Esophagus squamous epithelium (tissue), 5 donors: Measurements from ENCODE around the gene QRICH1. TPM values are rescaled to one million over a fixed set of nuclear protein-coding genes. Genes with fewer than 3 reads are reported as not detected.

Source experiments
- DNase-seq: peaks from one replicate; lab custom pipeline; 2025; lab: John Stamatoyannopoulos, UW
- H3K27ac ChIP-seq, 4 donors: fragments of 200-600 bp; sonication (generic); one replicate each; pipeline ENCODE4 v1.5.1; 2016 to 2019; ENCODE audit warnings: mild to moderate bottlenecking in 1 of 4
- H3K27me3 ChIP-seq, 4 donors: fragments of 200-600 bp; sonication (generic); 1 replicate in 3 of 4; 2 replicates in 1 of 4; pipeline versions ENCODE4 v1.5.1 to v1.6.0; 2017 to 2021; ENCODE audit warnings: antibody characterized with exemption in 1 of 4
- H3K36me3 ChIP-seq, 3 donors: fragments of 200-600 bp; sonication (generic); one replicate each; pipeline ENCODE4 v1.5.1; 2016 to 2019
- H3K4me1 ChIP-seq, 3 donors: fragments of 200-600 bp; sonication (generic); one replicate each; pipeline ENCODE4 v1.5.1; 2017 to 2019
- H3K4me3 ChIP-seq, 4 donors: fragments of 200-600 bp; sonication (generic); 1 replicate in 3 of 4; 2 replicates in 1 of 4; pipeline ENCODE4 v1.5.1; 2016 to 2019; ENCODE audit warnings: mild to moderate bottlenecking in 2 of 4, moderate library complexity in 1 of 4
- H3K9me3 ChIP-seq, 3 donors: fragments of 200-600 bp; sonication (generic); one replicate each; pipeline ENCODE4 v1.5.1; 2016 to 2019
- POLR2A ChIP-seq, 4 donors: fragments of 450-650 bp; IDR thresholded peaks; one replicate each; pipeline ENCODE4 v1.6.1; 2017; ENCODE audit warnings: antibody characterized with exemption in 4 of 4, mild to moderate bottlenecking in 4 of 4, moderate library complexity in 3 of 4
- WGBS, 2 donors: methylation state at CpG; one replicate each; pipeline ENCODE4 v1.1.5; 2018; 5-methylcytosine and 5-hydroxymethylcytosine counted together
- intact Hi-C: fragments of 100-400 bp; cut with DNase I; formaldehyde crosslinking; loops from one replicate; pipeline ENCODE4 v1.15.0; 2022
- total RNA-seq, 4 donors: library from RNA; depleted of rRNA; stranded (reverse); fragments of >200 nt; gene quantifications; one replicate each; pipeline ENCODE4 v1.1.0, GENCODE V29; 2016
- TF ChIP-seq, protein P1 (sequence below), 6 experiments: fragments of 450-650 bp in 4 of 6; fragments of 200-600 bp in 2 of 6; sonication (generic) in 2 of 6; IDR thresholded peaks; one replicate each; pipeline ENCODE4 v1.5.1; 2016 to 2019; ENCODE audit warnings: antibody characterized with exemption in 6 of 6, mild to moderate bottlenecking in 4 of 6, moderate library complexity in 4 of 6
- donor health status: DM: yes; HTN: yes; CAD: no.

Gene QRICH1
- total RNA-seq, 4 donors from 2014 or later: 36.8 to 85.6 (median 49.1) TPM

DNA sequence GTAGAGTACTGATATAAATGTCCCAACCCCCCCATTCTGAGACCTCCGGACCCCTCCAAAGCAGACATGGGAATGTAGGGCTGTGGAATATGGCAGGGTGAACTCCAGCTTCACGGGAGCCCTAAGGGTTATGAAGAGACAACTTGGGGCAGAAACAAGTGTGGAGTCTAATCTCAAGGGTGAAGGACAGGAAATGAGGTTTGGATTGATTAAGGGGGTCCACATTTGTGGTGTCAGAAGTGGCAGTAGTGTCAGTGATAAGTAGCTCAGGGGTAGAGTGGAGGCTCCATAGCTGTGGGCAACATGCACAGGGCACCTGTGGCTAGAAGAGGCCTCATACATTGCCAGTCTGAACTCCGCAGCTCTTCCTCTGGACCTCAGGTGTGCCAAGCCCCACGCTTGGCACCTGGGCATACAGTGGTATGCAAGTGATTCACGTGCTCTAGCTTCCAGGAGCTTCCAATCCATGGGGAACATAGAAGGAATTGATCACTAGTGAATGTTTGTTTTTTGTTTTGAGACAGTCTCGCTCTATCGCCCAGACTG, 108.0 kb downstream of the QRICH1 start:
- TF ChIP-seq, protein P1, sequence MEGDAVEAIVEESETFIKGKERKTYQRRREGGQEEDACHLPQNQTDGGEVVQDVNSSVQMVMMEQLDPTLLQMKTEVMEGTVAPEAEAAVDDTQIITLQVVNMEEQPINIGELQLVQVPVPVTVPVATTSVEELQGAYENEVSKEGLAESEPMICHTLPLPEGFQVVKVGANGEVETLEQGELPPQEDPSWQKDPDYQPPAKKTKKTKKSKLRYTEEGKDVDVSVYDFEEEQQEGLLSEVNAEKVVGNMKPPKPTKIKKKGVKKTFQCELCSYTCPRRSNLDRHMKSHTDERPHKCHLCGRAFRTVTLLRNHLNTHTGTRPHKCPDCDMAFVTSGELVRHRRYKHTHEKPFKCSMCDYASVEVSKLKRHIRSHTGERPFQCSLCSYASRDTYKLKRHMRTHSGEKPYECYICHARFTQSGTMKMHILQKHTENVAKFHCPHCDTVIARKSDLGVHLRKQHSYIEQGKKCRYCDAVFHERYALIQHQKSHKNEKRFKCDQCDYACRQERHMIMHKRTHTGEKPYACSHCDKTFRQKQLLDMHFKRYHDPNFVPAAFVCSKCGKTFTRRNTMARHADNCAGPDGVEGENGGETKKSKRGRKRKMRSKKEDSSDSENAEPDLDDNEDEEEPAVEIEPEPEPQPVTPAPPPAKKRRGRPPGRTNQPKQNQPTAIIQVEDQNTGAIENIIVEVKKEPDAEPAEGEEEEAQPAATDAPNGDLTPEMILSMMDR (IDR thresholded peaks at IDR 0.05): no peak
- no peak for TF ChIP-seq POLR2A (IDR thresholded peaks at IDR 0.05)
- no peak for DNase-seq
- Histone ChIP-seq H3K9me3 (no peaks in the 10 kb centered on the region), H3K36me3 (peaks cover 17 to 60% (median 29%) of the 10 kb centered on the region in 3 donors), H3K27me3 (no peaks in the 10 kb centered on the region), H3K4me1 (peaks cover 5 to 26% (median 13%) of the 10 kb centered on the region in 3 donors), H3K27ac (no peak overlapping the region), H3K4me3 (no peak overlapping the region)
- WGBS, 2 donors: 82 to 88% methylated on average over 6 of the region's 7 CpGs
- intact Hi-C loops: no loop called here

DNA sequence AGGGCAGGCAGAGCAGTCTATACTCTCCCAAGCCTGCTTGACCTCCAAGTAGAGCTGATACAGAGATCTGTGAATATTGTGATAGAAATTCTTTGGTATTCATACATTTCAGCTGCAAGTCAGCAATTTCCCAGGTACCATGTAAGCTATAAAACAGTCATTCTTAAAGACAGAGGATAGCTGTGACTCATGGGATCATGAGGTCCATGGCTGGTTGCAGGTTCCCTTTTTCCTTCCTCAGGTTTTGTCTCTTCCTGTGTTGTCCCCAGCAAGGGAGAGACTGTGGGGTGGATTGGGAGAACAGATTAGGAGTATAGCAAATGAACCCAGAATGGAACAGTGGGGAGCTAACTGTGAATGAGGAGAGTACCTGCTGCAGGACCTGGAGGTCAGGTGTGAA, 109.2 kb downstream of the QRICH1 start:
- Histone ChIP-seq H3K36me3 (peaks cover 24 to 73% (median 39%) of the 10 kb centered on the region in 3 donors), H3K4me1 (peaks cover 5 to 18% (median 12%) of the 10 kb centered on the region in 3 donors), H3K27me3 (no peaks in the 10 kb centered on the region), H3K9me3 (no peaks in the 10 kb centered on the region), H3K27ac (no peak overlapping the region), H3K4me3 (no peak overlapping the region)
- no peak for TF ChIP-seq POLR2A (IDR thresholded peaks at IDR 0.05)
- TF ChIP-seq, protein P1 (IDR thresholded peaks at IDR 0.05): no peak
- intact Hi-C loops: no loop called here
- DNase-seq: no peak

DNA sequence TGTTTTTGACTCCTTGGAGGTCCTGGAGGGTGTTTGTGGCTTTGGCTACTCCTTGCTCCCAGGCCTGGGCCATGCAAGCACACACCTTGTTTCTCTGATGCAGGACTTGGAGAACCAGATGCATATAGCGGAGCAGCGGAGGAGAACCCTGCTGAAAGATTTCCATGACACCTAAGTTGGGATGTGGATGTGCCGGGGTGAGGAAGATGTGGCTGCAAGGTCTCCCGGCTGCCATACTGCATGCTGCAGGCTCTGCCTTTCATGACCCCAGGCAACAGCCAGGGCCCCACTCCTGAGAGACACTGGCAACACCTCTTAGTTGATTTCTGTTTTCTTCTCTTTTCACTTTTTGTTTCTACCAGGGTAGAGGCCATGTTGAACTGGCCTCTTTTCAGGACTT, 110.8 kb downstream of the QRICH1 start:
- Histone ChIP-seq H3K4me1 (peaks cover 0 to 7% (median 2%) of the 10 kb centered on the region in 3 donors), H3K27me3 (no peaks in the 10 kb centered on the region), H3K4me3 (no peak overlapping the region), H3K27ac (no peak overlapping the region), H3K9me3 (no peaks in the 10 kb centered on the region), H3K36me3 (peaks cover 30 to 88% (median 46%) of the 10 kb centered on the region in 3 donors)
- DNase-seq: no peak
- whole genome bisulfite sequencing, 2 donors: 80 to 95% methylated on average over 1 to 4 of the region's 4 CpGs
- TF ChIP-seq, protein P1 (IDR thresholded peaks at IDR 0.05): no peak
- TF ChIP-seq POLR2A (IDR thresholded peaks at IDR 0.05): no peak
- intact Hi-C loops: no loop called here

DNA sequence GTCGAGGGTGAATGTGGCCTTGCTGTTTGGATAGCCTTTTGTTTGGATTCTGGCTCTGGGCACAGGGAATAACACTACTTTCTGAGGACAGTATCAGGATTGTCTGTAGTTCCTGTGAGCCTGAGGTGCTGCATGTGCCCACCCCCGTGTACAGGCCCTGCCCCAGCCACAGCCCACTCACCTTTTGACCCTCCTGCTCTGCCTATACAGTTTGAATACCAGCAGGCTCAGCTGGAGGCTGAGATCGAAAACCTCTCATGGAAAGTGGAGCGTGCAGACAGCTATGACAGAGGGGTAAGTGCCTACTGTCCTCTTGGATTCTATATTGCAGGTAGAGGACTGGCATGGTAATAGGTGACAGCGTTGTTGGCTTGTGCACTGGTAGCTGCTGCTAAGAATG, 111.2 kb downstream of the QRICH1 start:
- no peak overlapping the region for H3K4me3 ChIP-seq
- no peak overlapping the region for H3K27ac ChIP-seq
- no peaks in the 10 kb centered on the region for H3K27me3 ChIP-seq
- no peaks in the 10 kb centered on the region for H3K9me3 ChIP-seq
- DNase-seq: no peak
- H3K36me3 ChIP-seq: peaks cover 30 to 93% (median 46%) of the 10 kb centered on the region in 3 donors
- 71 to 91% methylated on average over 2 to 4 of the region's 5 CpGs for WGBS, 2 donors
- TF ChIP-seq, protein P1 (IDR thresholded peaks at IDR 0.05): no peak
- TF ChIP-seq POLR2A (IDR thresholded peaks at IDR 0.05): no peak
- intact Hi-C loops: no loop called here
- H3K4me1 ChIP-seq: peaks cover 0 to 7% (median 0%) of the 10 kb centered on the region in 3 donors

DNA sequence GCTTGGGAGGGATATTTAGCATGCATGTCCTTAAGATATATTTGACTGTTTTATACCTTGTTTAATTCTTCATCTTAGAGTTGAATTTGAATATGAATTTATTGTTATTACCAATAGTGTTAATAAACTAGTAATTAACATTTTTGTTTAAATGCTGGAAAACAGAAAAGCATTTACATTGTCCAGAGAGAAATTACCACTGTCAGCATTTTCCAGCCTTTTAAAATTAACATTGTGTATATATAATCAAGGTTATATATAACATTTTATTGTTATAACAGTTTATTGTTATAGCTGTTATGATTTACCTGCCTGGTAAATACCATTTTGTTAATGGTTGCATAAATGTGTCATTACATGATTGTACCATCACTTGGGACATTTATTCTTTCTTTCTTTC, 111.9 kb downstream of the QRICH1 start:
- Histone ChIP-seq H3K4me3 (no peak overlapping the region), H3K4me1 (peaks cover 0 to 9% (median 0%) of the 10 kb centered on the region in 3 donors), H3K36me3 (peaks cover 30 to 99% (median 49%) of the 10 kb centered on the region in 3 donors), H3K27ac (no peak overlapping the region), H3K9me3 (no peaks in the 10 kb centered on the region), H3K27me3 (no peaks in the 10 kb centered on the region)
- no peak for DNase-seq
- TF ChIP-seq, protein P1 (IDR thresholded peaks at IDR 0.05): no peak
- TF ChIP-seq POLR2A (IDR thresholded peaks at IDR 0.05): no peak
- intact Hi-C loops: no loop called here
